ENCODE data around the gene PTPRR. TPM values are rescaled to one million over a fixed set of nuclear protein-coding genes. Genes with fewer than 3 reads are reported as not detected.

Gene PTPRR
- total and polyA plus RNA-seq, 8 donors: 0.45 to 11.1 (median 3.9) TPM; not detected in 2

GRCh38 chr12:70933133-70933532, 12.6 kb upstream of the PTPRR start:
- intact Hi-C loops (cut with DNase I; ENCODE audit: low total_unique reads): no loop called here
- no peaks in the 10 kb centered on the region for H3K27me3 ChIP-seq
- H3K4me3 ChIP-seq: no peak overlapping the region
- no peaks in the 10 kb centered on the region for H3K4me1 ChIP-seq
- WGBS, 5 donors: 62 to 88% (median 86%) methylated on average over 4 of the region's 4 CpGs
- DNase-seq: no peak
- no peak overlapping the region for H3K27ac ChIP-seq
- no peaks in the 10 kb centered on the region for H3K36me3 ChIP-seq
- TF ChIP-seq POLR2AphosphoS5 (IDR thresholded peaks at IDR 0.05): no peak
- no peak for TF ChIP-seq POLR2A (IDR thresholded peaks at IDR 0.05)
- no peak for TF ChIP-seq CTCF (IDR thresholded peaks at IDR 0.05)
- no peak for TF ChIP-seq EP300 (IDR thresholded peaks at IDR 0.05)
- no peaks in the 10 kb centered on the region for H3K9me3 ChIP-seq

GRCh38 chr12:70929029-70929428, 8.5 kb upstream of the PTPRR start:
- H3K4me1 ChIP-seq: no peaks in the 10 kb centered on the region
- no peaks in the 10 kb centered on the region for H3K27me3 ChIP-seq
- intact Hi-C loops (cut with DNase I; ENCODE audit: low total_unique reads): no loop called here
- no peak overlapping the region for H3K4me3 ChIP-seq
- H3K9me3 ChIP-seq: no peaks in the 10 kb centered on the region
- TF ChIP-seq EP300 (IDR thresholded peaks at IDR 0.05) (no peak), POLR2A (IDR thresholded peaks at IDR 0.05) (no peak), POLR2AphosphoS5 (IDR thresholded peaks at IDR 0.05) (no peak), CTCF (IDR thresholded peaks at IDR 0.05) (no peak)
- no peak overlapping the region for H3K27ac ChIP-seq
- no peak for DNase-seq
- no peaks in the 10 kb centered on the region for H3K36me3 ChIP-seq

GRCh38 chr12:70928071-70928470, 7.5 kb upstream of the PTPRR start:
- 80 to 100% (median 97%) methylated on average over 1 of the region's 1 CpG for WGBS, 5 donors
- Histone ChIP-seq H3K9me3 (no peaks in the 10 kb centered on the region), H3K27me3 (no peaks in the 10 kb centered on the region), H3K4me1 (no peaks in the 10 kb centered on the region), H3K27ac (no peak overlapping the region), H3K4me3 (no peak overlapping the region), H3K36me3 (no peaks in the 10 kb centered on the region)
- no peak for DNase-seq
- intact Hi-C loops (cut with DNase I; ENCODE audit: low total_unique reads): no loop called here
- no peak for TF ChIP-seq POLR2A (IDR thresholded peaks at IDR 0.05)
- no peak for TF ChIP-seq EP300 (IDR thresholded peaks at IDR 0.05)
- TF ChIP-seq POLR2AphosphoS5 (IDR thresholded peaks at IDR 0.05): no peak
- TF ChIP-seq CTCF (IDR thresholded peaks at IDR 0.05): no peak

- Histone ChIP-seq H3K9me3 (no peaks in the 10 kb centered on the region), H3K36me3 (no peaks in the 10 kb centered on the region), H3K27me3 (no peaks in the 10 kb centered on the region), H3K4me1 (no peaks in the 10 kb centered on the region), H3K4me3 (no peak overlapping the region), H3K27ac (no peak overlapping the region)
- TF ChIP-seq POLR2AphosphoS5 (IDR thresholded peaks at IDR 0.05) (no peak), EP300 (IDR thresholded peaks at IDR 0.05) (no peak), POLR2A (IDR thresholded peaks at IDR 0.05) (no peak), CTCF (IDR thresholded peaks at IDR 0.05) (no peak)
- intact Hi-C loops (cut with DNase I; ENCODE audit: low total_unique reads): no loop called here
- DNase-seq: no peak
- 69 to 90% (median 81%) methylated on average over 2 of the region's 2 CpGs for WGBS, 5 donors
Observed at GRCh38 chr12:70927356-70927755, 6.8 kb upstream of the PTPRR start.

Data from stomach (tissue), 9 donors.